ENCODE measurements around the gene BCL2L13.
"Not testable (repeated sequence)": the region's sequence is repeated elsewhere in the genome, so short reads cannot be mapped to it uniquely, and the experiment has no call there.

Gene BCL2L13

GRCh38 chr22:17633217-17633997 lies 5.2 kb upstream of the BCL2L13 start:
- in situ Hi-C loops (cut with MboI; ENCODE audit: low pct_unique_long_range_greater_than_20kb, low sequenced_read_pairs, unreplicated experiment): no loop called here

GRCh38 chr22:17633998-17634323 lies 4.6 kb upstream of the BCL2L13 start:
- no peak for DNase-seq (ENCODE audit: low spot score)
- no peak for TF ChIP-seq CTCF (IDR thresholded peaks at IDR 0.05; ENCODE audit: extremely low read depth, insufficient read depth, missing control alignments)
- in situ Hi-C loops (cut with MboI; ENCODE audit: low pct_unique_long_range_greater_than_20kb, low sequenced_read_pairs, unreplicated experiment): no loop called here

More at GRCh38 chr22:17633217-17633997, 5.2 kb upstream of the BCL2L13 start:
- DNase-seq (ENCODE audit: low spot score): no peak
- no peak for TF ChIP-seq CTCF (IDR thresholded peaks at IDR 0.05; ENCODE audit: extremely low read depth, insufficient read depth, missing control alignments)

GRCh38 chr22:17634696-17635095 lies 3.9 kb upstream of the BCL2L13 start:
- TF ChIP-seq CTCF (IDR thresholded peaks at IDR 0.05; ENCODE audit: extremely low read depth, insufficient read depth, missing control alignments): no peak
- no peak for DNase-seq (ENCODE audit: low spot score)
- in situ Hi-C loops (cut with MboI; ENCODE audit: low pct_unique_long_range_greater_than_20kb, low sequenced_read_pairs, unreplicated experiment): no loop called here

- DNase-seq (ENCODE audit: low spot score); in situ Hi-C loops (cut with MboI; ENCODE audit: low pct_unique_long_range_greater_than_20kb, low sequenced_read_pairs, unreplicated experiment): not testable (repeated sequence)
Measured at GRCh38 chr22:17636850-17637249, 1.7 kb upstream of the BCL2L13 start.

- DNase-seq (ENCODE audit: low spot score): peak; percentile 27
- TF ChIP-seq CTCF (IDR thresholded peaks at IDR 0.05; ENCODE audit: extremely low read depth, insufficient read depth, missing control alignments): no peak
- in situ Hi-C loops (cut with MboI; ENCODE audit: low pct_unique_long_range_greater_than_20kb, low sequenced_read_pairs, unreplicated experiment): no loop called here
Measured at GRCh38 chr22:17637490-17638181, 921 bp upstream of the BCL2L13 start.

- DNase-seq (ENCODE audit: low spot score): peak; percentile 46
- in situ Hi-C loops (cut with MboI; ENCODE audit: low pct_unique_long_range_greater_than_20kb, low sequenced_read_pairs, unreplicated experiment): no loop called here
- no peak for TF ChIP-seq CTCF (IDR thresholded peaks at IDR 0.05; ENCODE audit: extremely low read depth, insufficient read depth, missing control alignments)
Measured at GRCh38 chr22:17638182-17638431, 450 bp upstream of the BCL2L13 start.

- peak; percentile 78 for DNase-seq (ENCODE audit: low spot score)
- in situ Hi-C loops (cut with MboI; ENCODE audit: low pct_unique_long_range_greater_than_20kb, low sequenced_read_pairs, unreplicated experiment): no loop called here
- no peak for TF ChIP-seq CTCF (IDR thresholded peaks at IDR 0.05; ENCODE audit: extremely low read depth, insufficient read depth, missing control alignments)
Measured at GRCh38 chr22:17639247-17639741, 737 bp downstream of the BCL2L13 start.

All from GM13977 (cell line).